Activated CD4-positive, alpha-beta memory T cell treated with anti-CD3 and anti-CD28 coated beads, Interleukin-2, amount 10 ng/mL, durations not matched to agents 7 days and 5 days (primary cell): ENCODE results near the gene MMP15. TPM values are rescaled to one million over a fixed set of nuclear protein-coding genes. Genes with fewer than 3 reads are reported as not detected.

Experiments
- CTCF ChIA-PET: fragments of 350-600 bp; sonication (Branson Sonifier 250); formaldehyde crosslinking; loops from one replicate; lab custom pipeline; 2021; ENCODE audit warnings: antibody characterized with exemption, inconsistent platforms; lab: Charles Lee
- POLR2A ChIA-PET: fragments of 350-600 bp; sonication (Branson Sonifier 250); formaldehyde crosslinking; loops from one replicate; lab custom pipeline; 2021; ENCODE audit warnings: antibody characterized with exemption; lab: Charles Lee
- DNase-seq: peaks from one replicate; pipeline ENCODE4 v3.0.0-alpha.2; 2020
- H3K27ac Mint-ChIP-seq: one replicate; pipeline ENCODE4 v1.8.0; 2021; ENCODE audit warnings: mild to moderate bottlenecking, mixed read lengths
- H3K27me3 Mint-ChIP-seq: one replicate; pipeline ENCODE4 v1.8.0; 2021; ENCODE audit warnings: mixed read lengths
- H3K36me3 Mint-ChIP-seq: one replicate; pipeline ENCODE4 v1.8.0; 2021; ENCODE audit warnings: low read depth, mixed read lengths
- H3K4me1 Mint-ChIP-seq: one replicate; pipeline ENCODE4 v1.8.0; 2021; ENCODE audit warnings: mixed read lengths
- H3K4me3 Mint-ChIP-seq: one replicate; pipeline ENCODE4 v1.8.0; 2021; ENCODE audit warnings: mild to moderate bottlenecking, mixed read lengths
- H3K9me3 Mint-ChIP-seq: one replicate; pipeline ENCODE4 v1.8.0; 2021; ENCODE audit warnings: mixed read lengths
- total RNA-seq, 2 experiments: library from RNA; stranded (reverse); gene quantifications; one replicate each; pipeline ENCODE4 v1.2.3, GENCODE V29; 2021

MMP15 gene
- total RNA-seq, 2 experiments from 2014 or later, result 0.68 to 1.1 TPM

GRCh38 chr16:58026705-58027160 is 1.2 kb downstream of the MMP15 start:
- no peak for DNase-seq
- ChIA-PET CTCF (interaction anchor here (1.6 kb wide), 1 partner anchor 103 kb away, joined by 4 read pairs; the partner anchor contains the start of gene CFAP20), POLR2A (interaction anchor here (2.3 kb wide), 1 partner anchor 103 kb away, joined by 12 read pairs; the partner anchor contains the start of gene CFAP20)
- H3K27me3 Mint-ChIP-seq, result peaks cover 23% of the 10 kb centered on the region
- peaks cover 13% of the 10 kb centered on the region for H3K4me1 Mint-ChIP-seq
- H3K4me3 Mint-ChIP-seq, result peak overlapping the region; percentile 43
- H3K27ac Mint-ChIP-seq, result no peak overlapping the region
- no peaks in the 10 kb centered on the region for H3K36me3 Mint-ChIP-seq
- H3K9me3 Mint-ChIP-seq, result no peaks in the 10 kb centered on the region

GRCh38 chr16:58027161-58027915 is 1.8 kb downstream of the MMP15 start:
- H3K27me3 Mint-ChIP-seq, result peaks cover 23% of the 10 kb centered on the region
- peaks cover 13% of the 10 kb centered on the region for H3K4me1 Mint-ChIP-seq
- no peaks in the 10 kb centered on the region for H3K9me3 Mint-ChIP-seq
- no peak overlapping the region for H3K4me3 Mint-ChIP-seq
- H3K27ac Mint-ChIP-seq, result no peak overlapping the region
- POLR2A ChIA-PET, result no interaction called here
- CTCF ChIA-PET, result interaction anchor here (1.1 to 1.6 kb wide), 2 partner anchors 94 to 102 kb away, joined by 3 to 4 read pairs; partner anchors contain the start of gene CFAP20
- no peak for DNase-seq
- H3K36me3 Mint-ChIP-seq, result no peaks in the 10 kb centered on the region

DNA sequence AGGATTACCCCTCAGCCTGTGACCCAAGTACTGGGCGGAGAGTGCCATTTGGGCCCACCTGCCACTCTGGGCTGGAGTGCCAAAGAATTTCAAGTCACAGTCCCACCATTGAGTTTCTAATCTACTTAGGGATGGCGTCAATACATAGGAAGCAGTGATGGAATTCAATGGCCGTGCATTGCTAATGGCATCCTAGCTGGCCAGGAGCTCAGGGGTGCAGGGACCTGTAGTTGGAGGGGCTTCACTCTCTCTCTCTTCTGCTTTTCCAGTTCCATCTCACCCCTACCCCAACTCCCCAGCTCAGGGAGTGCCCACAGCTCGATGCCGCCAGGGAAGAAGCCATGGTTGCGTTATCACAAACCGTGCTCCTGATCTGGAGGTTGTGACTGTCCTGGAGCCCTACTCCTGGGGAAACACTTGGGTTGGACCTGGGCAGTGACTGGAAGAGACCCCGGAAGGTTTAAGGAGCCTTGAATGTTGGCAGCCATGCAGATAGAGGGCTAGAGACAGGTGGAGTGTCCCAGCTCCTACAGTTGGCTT is 2.4 kb downstream of the MMP15 start:
- peaks cover 13% of the 10 kb centered on the region for H3K4me1 Mint-ChIP-seq
- no peak for DNase-seq
- CTCF ChIA-PET, result interaction anchor here (1.1 kb wide), 1 partner anchor 94 kb away, joined by 3 read pairs; no protein-coding TSS in a partner anchor
- POLR2A ChIA-PET, result no interaction called here
- no peak overlapping the region for H3K27ac Mint-ChIP-seq
- H3K4me3 Mint-ChIP-seq, result no peak overlapping the region
- H3K9me3 Mint-ChIP-seq, result no peaks in the 10 kb centered on the region
- H3K36me3 Mint-ChIP-seq, result no peaks in the 10 kb centered on the region
- peaks cover 23% of the 10 kb centered on the region for H3K27me3 Mint-ChIP-seq

DNA sequence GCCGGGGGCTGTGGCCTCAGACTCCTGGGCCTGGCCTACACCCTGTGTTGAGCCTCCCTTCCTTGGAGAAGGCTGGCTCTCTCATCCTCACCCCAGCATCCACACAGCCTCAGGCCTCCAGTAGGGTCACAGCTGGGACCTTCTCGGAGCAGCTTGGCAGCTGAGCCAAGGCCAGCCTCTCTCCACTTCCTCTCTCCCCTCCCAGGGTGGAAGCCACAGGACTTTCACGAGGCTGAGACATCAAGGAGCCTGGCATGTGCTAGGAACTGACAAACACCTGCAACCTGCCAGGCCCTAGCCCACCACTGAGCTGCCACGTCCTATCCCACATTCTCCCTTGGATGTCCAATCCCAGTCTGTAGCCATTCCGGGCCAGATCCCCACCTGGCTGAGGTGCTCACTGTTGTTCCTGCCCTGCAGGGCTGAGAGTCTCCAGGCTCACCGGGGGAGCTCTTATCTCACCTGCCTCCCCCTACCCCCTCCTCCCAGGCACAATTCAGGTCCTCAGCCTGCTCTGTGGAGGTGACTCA is 3.1 kb downstream of the MMP15 start:
- CTCF ChIA-PET, result interaction anchor here (0.5 to 1.1 kb wide), 2 partner anchors 30 to 93 kb away, joined by 3 read pairs; no protein-coding TSS in a partner anchor
- Mint-ChIP-seq H3K27ac (no peak overlapping the region), H3K9me3 (no peaks in the 10 kb centered on the region), H3K4me1 (peaks cover 12% of the 10 kb centered on the region), H3K27me3 (peaks cover 23% of the 10 kb centered on the region), H3K36me3 (no peaks in the 10 kb centered on the region), H3K4me3 (no peak overlapping the region)
- DNase-seq, result no peak
- POLR2A ChIA-PET, result no interaction called here

DNA sequence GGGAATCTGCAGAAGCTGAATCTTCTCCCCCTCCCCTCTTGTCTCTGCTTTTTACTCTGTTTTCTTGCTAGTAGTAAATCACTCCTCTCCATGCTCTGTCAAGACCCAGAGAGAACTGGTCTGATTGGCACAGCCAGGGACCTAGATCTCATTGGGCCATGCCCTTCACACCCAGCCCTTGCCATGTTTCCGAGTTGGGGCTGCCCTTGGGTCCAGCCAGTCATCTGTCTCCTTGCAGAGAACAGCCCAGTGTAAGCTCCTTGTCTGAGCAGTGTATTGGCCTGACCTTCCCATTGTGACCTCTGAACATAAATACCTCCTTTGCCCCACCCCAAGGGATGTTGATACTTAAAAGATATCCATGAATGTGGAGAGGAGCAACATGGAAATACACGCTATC is 3.9 kb downstream of the MMP15 start:
- DNase-seq, result no peak
- ChIA-PET CTCF (interaction anchor here (0.9 kb wide), 1 partner anchor 68 kb away, joined by 3 read pairs; no protein-coding TSS in a partner anchor), POLR2A (no interaction called here)
- Mint-ChIP-seq H3K4me1 (peaks cover 8% of the 10 kb centered on the region), H3K27ac (no peak overlapping the region), H3K4me3 (no peak overlapping the region), H3K27me3 (peaks cover 23% of the 10 kb centered on the region), H3K36me3 (no peaks in the 10 kb centered on the region), H3K9me3 (no peaks in the 10 kb centered on the region)

DNA sequence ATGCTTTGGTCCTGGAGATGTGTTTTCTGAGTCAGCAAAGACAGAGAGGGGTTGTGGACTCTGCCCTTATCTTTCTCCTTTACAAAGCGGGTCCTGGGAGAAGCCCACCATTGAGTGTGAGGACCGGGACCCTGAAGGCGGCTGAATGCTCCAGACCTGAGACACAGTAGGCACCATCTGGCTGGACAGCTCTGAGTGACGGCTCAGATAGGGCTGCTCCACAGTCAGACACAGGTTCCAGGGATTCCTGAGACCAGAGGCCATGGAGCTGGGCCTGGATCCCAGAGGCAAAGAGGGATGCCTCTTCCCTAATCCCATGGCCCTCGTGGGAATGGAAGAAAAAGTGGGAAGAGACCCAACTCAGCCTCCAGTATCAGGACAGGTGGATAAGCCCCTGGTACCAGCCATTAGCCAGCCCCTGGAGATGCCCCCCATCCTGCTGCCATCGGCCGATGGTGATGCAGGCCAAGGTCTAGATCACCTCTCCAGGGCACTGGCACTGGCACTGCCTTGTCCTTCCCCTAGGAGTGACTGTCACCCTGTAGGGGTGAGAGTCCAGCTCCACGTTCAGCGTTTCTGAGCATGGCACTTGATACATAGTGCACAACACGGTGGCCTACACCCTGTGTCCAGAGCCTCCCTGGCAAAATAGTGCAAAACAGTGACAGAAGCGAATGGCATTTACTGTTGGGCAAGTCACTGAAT is 4.7 kb downstream of the MMP15 start:
- Mint-ChIP-seq H3K27me3 (peaks cover 18% of the 10 kb centered on the region), H3K4me1 (peaks cover 1% of the 10 kb centered on the region), H3K27ac (no peak overlapping the region), H3K36me3 (no peaks in the 10 kb centered on the region), H3K4me3 (no peak overlapping the region), H3K9me3 (no peaks in the 10 kb centered on the region)
- CTCF ChIA-PET, result interaction anchor here (0.9 kb wide), 1 partner anchor 67 kb away, joined by 3 read pairs; no protein-coding TSS in a partner anchor
- DNase-seq, result no peak
- POLR2A ChIA-PET, result no interaction called here

DNA sequence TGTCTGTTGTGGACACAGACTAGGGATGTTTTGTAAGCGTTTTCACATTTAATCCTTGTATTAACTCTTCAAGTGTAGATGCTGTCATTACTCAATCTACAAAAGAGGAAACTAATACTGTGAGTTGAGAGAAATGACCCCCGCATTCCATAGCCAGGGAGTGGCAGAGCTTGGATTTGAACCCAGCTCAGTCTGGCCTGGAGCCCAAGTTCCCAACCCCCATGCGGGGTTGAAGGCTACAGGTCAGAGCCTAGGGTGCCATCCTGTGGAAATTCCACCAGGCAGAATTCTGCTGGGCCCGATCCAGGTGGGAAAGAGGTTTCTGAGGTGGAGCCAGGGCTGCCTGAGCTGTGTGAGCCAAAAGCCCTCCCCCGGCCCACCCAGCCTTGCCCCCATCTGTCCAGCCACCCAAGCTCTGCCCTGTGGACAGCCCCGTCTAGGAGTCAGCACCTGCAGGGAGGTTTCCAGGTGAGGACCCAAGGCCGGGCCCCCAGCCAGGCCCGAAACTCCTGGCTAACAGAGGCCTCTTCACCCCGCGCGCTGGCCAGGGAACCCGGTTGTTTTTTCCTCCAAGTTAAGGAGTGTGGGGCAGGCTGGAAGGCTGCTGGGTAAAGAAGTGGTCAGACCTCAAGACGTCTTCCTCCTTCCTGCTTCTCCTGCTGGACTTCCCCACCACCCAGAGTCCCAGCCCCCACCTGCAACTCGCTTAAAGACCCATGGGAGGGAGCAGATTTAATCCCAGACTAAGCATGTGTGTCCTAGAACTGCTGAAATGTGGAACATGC is 5.7 kb downstream of the MMP15 start:
- H3K4me1 Mint-ChIP-seq, result peaks cover 1% of the 10 kb centered on the region
- no peak overlapping the region for H3K4me3 Mint-ChIP-seq
- POLR2A ChIA-PET, result no interaction called here
- peaks cover 18% of the 10 kb centered on the region for H3K27me3 Mint-ChIP-seq
- no peaks in the 10 kb centered on the region for H3K9me3 Mint-ChIP-seq
- H3K36me3 Mint-ChIP-seq, result no peaks in the 10 kb centered on the region
- no peak overlapping the region for H3K27ac Mint-ChIP-seq
- no peak for DNase-seq
- CTCF ChIA-PET, result no interaction called here

GRCh38 chr16:58032710-58033293 is 7.2 kb downstream of the MMP15 start:
- POLR2A ChIA-PET, result interaction anchor here (0.5 kb wide), 1 partner anchor 679 kb away, joined by 3 read pairs; no protein-coding TSS in a partner anchor
- Mint-ChIP-seq H3K4me3 (no peak overlapping the region), H3K36me3 (no peaks in the 10 kb centered on the region), H3K4me1 (peaks cover 1% of the 10 kb centered on the region), H3K9me3 (no peaks in the 10 kb centered on the region), H3K27me3 (peaks cover 15% of the 10 kb centered on the region), H3K27ac (no peak overlapping the region)
- CTCF ChIA-PET, result interaction anchor here (1.1 kb wide), 1 partner anchor 90 kb away, joined by 3 read pairs; no protein-coding TSS in a partner anchor
- no peak for DNase-seq

DNA sequence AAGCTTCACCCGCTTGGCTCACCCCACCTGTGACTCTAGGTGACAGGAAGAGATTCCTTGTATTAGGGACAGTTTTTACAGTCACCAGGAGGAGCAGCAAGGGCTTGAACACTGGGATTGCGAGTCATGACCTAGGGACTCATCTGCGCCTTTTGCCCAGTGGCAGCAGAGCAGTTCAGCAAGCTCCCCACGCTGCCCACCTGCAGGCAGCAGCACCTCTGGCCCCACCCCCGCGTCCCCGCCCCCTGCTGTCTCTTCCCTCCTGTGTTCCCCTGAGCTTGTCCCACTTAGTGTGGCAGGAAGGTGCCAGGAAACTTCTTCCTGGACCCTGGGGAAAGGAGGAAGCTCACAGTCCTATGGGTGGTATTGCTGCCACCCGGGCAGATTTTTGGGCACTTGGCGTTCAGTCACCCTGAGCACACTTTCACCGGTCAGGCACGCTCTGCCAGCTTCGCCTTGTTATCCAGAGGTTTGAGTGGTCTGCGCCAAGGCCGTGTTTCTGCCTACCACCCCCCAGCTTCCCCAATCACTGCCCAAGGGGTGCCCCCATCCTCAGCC is 8.7 kb downstream of the MMP15 start:
- ChIA-PET CTCF (no interaction called here), POLR2A (no interaction called here)
- DNase-seq, result no peak
- H3K27ac Mint-ChIP-seq, result no peak overlapping the region
- H3K36me3 Mint-ChIP-seq, result no peaks in the 10 kb centered on the region
- no peaks in the 10 kb centered on the region for H3K4me1 Mint-ChIP-seq
- no peaks in the 10 kb centered on the region for H3K9me3 Mint-ChIP-seq
- peaks cover 5% of the 10 kb centered on the region for H3K27me3 Mint-ChIP-seq
- no peak overlapping the region for H3K4me3 Mint-ChIP-seq

- H3K27ac Mint-ChIP-seq, result no peak overlapping the region
- DNase-seq, result no peak
- peaks cover 1% of the 10 kb centered on the region for H3K27me3 Mint-ChIP-seq
- H3K4me1 Mint-ChIP-seq, result no peaks in the 10 kb centered on the region
- POLR2A ChIA-PET, result no interaction called here
- no peaks in the 10 kb centered on the region for H3K9me3 Mint-ChIP-seq
- H3K4me3 Mint-ChIP-seq, result no peak overlapping the region
- no peaks in the 10 kb centered on the region for H3K36me3 Mint-ChIP-seq
- CTCF ChIA-PET, result no interaction called here
Observed at GRCh38 chr16:58034774-58035173, 9.2 kb downstream of the MMP15 start.

- no peak for DNase-seq
- no peaks in the 10 kb centered on the region for H3K9me3 Mint-ChIP-seq
- CTCF ChIA-PET, result interaction anchor here (1.8 kb wide), 1 partner anchor 12 kb away, joined by 5 read pairs; no protein-coding TSS in a partner anchor
Observed at GRCh38 chr16:58035356-58036170, 10.0 kb downstream of the MMP15 start.

More at GRCh38 chr16:58035356-58036170, 10.0 kb downstream of the MMP15 start:
- H3K36me3 Mint-ChIP-seq, result no peaks in the 10 kb centered on the region
- H3K27me3 Mint-ChIP-seq, result no peaks in the 10 kb centered on the region
- H3K4me1 Mint-ChIP-seq, result no peaks in the 10 kb centered on the region
- H3K27ac Mint-ChIP-seq, result no peak overlapping the region
- no peak overlapping the region for H3K4me3 Mint-ChIP-seq
- POLR2A ChIA-PET, result interaction anchor here (0.6 kb wide), 1 partner anchor 11 kb away, joined by 3 read pairs; no protein-coding TSS in a partner anchor
